ENCODE results near the gene SERPINA12.

The SERPINA12 gene

GRCh38 chr14:94450722-94451090, 58.6 kb downstream of the SERPINA12 start:
- no peak overlapping the region for H2AFZ ChIP-seq
- no peak overlapping the region for H3K27ac ChIP-seq
- H3K36me3 ChIP-seq (ENCODE audit: control insufficient read depth, insufficient read depth, low read length): no peaks in the 10 kb centered on the region
- no peak overlapping the region for H3K9ac ChIP-seq
- no peak overlapping the region for H3K4me3 ChIP-seq (ENCODE audit: low read depth, low read length)
- TF ChIP-seq CTCF (IDR thresholded peaks at IDR 0.05): no peak
- no peaks in the 10 kb centered on the region for H3K27me3 ChIP-seq (ENCODE audit: control insufficient read depth, insufficient read depth, low read length)
- no peaks in the 10 kb centered on the region for H3K9me3 ChIP-seq (ENCODE audit: control insufficient read depth, low read length)
- H3K4me2 ChIP-seq (ENCODE audit: low read length): no peak overlapping the region
- H3K4me1 ChIP-seq: peaks cover 2% of the 10 kb centered on the region
- H3K79me2 ChIP-seq: no peaks in the 10 kb centered on the region

GRCh38 chr14:94449930-94450329, 59.3 kb downstream of the SERPINA12 start:
- TF ChIP-seq CTCF (IDR thresholded peaks at IDR 0.05): no peak
- Histone ChIP-seq H3K4me1 (peaks cover 2% of the 10 kb centered on the region), H3K4me2 (ENCODE audit: low read length) (no peak overlapping the region)

GRCh38 chr14:94448071-94448808, 61.0 kb downstream of the SERPINA12 start:
- Histone ChIP-seq H3K4me2 (ENCODE audit: low read length) (no peak overlapping the region), H3K27ac (no peak overlapping the region), H3K9me3 (ENCODE audit: control insufficient read depth, low read length) (no peaks in the 10 kb centered on the region), H3K4me3 (ENCODE audit: low read depth, low read length) (no peak overlapping the region), H2AFZ (no peak overlapping the region), H3K4me1 (peaks cover 2% of the 10 kb centered on the region), H3K79me2 (no peaks in the 10 kb centered on the region), H3K27me3 (ENCODE audit: control insufficient read depth, insufficient read depth, low read length) (no peaks in the 10 kb centered on the region), H3K9ac (no peak overlapping the region), H3K36me3 (ENCODE audit: control insufficient read depth, insufficient read depth, low read length) (no peaks in the 10 kb centered on the region)
- no peak for TF ChIP-seq CTCF (IDR thresholded peaks at IDR 0.05)

More at GRCh38 chr14:94449930-94450329, 59.3 kb downstream of the SERPINA12 start:
- Histone ChIP-seq H3K27me3 (ENCODE audit: control insufficient read depth, insufficient read depth, low read length) (no peaks in the 10 kb centered on the region), H3K27ac (no peak overlapping the region), H3K9ac (no peak overlapping the region), H3K79me2 (no peaks in the 10 kb centered on the region), H3K4me3 (ENCODE audit: low read depth, low read length) (no peak overlapping the region), H3K9me3 (ENCODE audit: control insufficient read depth, low read length) (no peaks in the 10 kb centered on the region), H3K36me3 (ENCODE audit: control insufficient read depth, insufficient read depth, low read length) (no peaks in the 10 kb centered on the region), H2AFZ (no peak overlapping the region)

- H3K4me2 ChIP-seq (ENCODE audit: low read length): no peak overlapping the region
- peaks cover 2% of the 10 kb centered on the region for H3K4me1 ChIP-seq
Measured at GRCh38 chr14:94447206-94447605, 62.1 kb downstream of the SERPINA12 start.

More at GRCh38 chr14:94447206-94447605, 62.1 kb downstream of the SERPINA12 start:
- Histone ChIP-seq H3K27me3 (ENCODE audit: control insufficient read depth, insufficient read depth, low read length) (no peaks in the 10 kb centered on the region), H3K4me3 (ENCODE audit: low read depth, low read length) (no peak overlapping the region), H3K9me3 (ENCODE audit: control insufficient read depth, low read length) (no peaks in the 10 kb centered on the region), H2AFZ (no peak overlapping the region), H3K36me3 (ENCODE audit: control insufficient read depth, insufficient read depth, low read length) (no peaks in the 10 kb centered on the region), H3K9ac (no peak overlapping the region), H3K27ac (no peak overlapping the region), H3K79me2 (no peaks in the 10 kb centered on the region)
- no peak for TF ChIP-seq CTCF (IDR thresholded peaks at IDR 0.05)

All from parathyroid adenoma (tissue), 2 donors.